HG03175 (cell line): Measurements from ENCODE around the gene FAM174B.

Source experiments
- ATAC-seq: cut with Tn5 transposase; IDR thresholded peaks from one replicate; pipeline ENCODE4 v1.9.1; 2021; ENCODE audit warnings: mild to moderate bottlenecking, moderate library complexity; ENCODE audit not compliant: unreplicated experiment

The FAM174B gene

DNA sequence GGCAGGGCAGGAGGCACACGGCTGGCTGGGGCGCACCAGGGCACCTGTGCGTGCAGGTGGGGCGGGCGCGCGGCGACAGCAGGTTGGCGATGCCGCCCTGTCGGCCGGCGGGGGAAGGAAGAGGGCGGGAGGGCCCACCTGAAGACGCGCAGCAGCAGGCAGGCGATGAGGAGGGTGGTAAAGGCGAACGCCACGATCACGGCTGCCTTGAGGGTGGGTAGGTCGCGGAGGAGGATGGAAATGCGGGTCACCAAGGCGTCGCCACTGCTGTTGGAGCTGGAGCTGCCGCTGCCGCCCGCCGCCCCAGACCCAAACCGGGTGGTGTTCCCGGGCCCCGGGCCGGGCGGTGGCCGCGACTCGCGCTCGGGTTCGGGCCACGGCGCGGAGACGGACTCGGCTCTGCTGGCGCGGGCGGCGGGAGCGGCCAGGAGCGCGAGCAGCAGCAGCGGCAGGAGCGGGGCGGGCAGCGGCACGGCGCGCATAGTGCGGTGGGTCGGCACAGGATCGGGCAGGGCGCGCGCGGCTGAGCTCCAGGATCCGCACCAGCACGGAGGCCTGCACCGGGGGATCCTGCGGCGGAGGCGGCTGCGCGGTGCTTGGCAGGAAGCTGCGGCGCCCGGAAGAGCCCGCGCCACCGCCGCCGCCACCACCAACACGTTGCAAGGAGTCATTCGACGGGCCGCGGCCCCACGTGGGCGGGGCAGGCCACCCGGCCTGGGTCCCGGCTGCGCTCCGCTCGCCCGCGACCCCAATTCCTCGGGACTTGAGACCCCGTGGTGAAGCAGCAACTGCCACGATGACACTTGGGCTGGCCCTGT lies at the start of gene FAM174B:
FAM174B (minus strand) TSS at position 598 of the 818 bp plus-strand sequence.
- ATAC-seq: peak; percentile 58

DNA sequence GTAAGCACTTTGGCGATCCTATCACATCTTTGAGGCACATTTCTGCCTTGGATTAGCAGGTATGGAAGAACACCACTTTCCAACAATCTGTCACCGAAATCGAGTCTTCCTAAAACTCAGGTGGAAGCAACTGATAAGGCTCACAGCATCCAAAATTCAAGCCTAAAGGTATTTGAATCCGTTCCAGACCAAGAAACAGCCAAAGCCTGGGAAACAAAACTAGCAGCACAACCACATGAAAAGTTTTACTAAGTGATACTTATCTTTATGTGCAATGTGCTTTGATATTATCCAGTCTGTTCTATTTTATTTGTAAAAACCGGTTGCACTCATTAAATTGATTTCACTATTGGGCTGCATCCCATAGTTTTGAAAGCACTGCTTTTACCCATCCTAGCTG lies 40.5 kb upstream of the FAM174B start:
- no peak for ATAC-seq

DNA sequence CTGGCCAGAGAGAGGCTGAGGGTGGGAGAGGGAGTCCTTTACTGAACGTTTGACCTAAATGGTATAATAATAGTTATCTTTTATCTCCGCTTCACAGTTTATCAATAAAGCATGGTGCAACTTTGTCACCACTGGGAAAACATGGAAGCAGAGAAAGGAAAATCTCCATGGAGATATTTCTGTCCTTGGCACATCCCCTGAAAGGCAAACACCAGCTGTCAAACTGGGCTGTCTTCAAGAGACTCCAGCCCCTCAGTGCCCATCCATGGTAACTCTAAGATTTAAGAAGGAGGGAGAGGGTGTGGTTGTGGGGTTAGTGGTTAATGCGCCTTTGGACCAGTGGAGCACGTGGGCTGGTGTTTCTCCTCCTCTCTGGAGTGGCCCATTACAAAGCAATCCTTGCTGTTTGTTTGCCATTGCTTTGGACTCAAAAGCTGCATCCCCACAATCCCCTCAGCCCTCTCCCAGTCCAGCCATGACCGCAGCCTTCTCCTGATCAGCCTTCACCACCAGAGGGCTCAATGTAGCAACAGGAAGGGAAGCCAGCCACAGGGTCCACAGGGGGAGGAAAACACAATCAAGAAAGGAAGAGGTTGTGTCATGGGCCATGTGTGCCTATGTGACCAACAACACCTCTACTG lies 38.2 kb upstream of the FAM174B start:
- ATAC-seq: no peak

DNA sequence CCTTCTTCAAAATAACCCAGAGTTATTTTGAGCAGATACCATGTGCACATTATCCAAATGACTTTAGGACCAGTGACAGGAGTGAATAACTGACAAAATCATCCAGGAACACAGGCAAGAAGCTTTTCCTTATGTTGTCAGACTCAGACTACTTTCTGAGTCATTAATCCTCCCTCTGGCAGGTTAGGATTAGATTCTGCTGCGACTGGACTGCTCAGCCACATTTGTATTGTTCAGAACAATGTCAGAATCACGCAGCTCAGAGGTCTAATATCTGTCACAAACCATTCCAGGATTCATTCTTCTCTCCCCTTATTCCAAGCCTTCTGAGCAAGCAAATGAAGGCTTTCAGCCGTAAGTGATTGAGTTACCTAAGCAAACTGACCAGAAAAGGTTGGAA lies 34.8 kb upstream of the FAM174B start:
- ATAC-seq: no peak

DNA sequence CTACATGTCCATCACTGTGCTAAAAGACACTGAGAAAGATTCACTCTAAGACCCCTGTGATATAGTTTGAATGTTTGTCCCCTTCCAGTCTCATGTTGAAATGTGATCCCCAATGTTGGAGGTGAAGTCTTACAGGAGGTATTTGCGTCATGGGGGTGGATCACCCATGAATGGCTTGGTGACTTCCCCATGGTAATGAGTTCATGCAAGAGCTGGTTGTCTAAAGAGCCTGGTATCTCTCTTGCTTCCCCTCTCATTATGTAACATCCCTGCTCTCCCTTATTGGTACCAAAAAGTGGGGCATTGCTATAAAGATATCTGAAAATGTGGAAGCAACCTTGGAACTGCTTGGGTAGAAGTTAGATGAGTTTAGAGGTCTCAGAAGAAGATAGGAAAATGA lies 32.2 kb upstream of the FAM174B start:
- no peak for ATAC-seq

DNA sequence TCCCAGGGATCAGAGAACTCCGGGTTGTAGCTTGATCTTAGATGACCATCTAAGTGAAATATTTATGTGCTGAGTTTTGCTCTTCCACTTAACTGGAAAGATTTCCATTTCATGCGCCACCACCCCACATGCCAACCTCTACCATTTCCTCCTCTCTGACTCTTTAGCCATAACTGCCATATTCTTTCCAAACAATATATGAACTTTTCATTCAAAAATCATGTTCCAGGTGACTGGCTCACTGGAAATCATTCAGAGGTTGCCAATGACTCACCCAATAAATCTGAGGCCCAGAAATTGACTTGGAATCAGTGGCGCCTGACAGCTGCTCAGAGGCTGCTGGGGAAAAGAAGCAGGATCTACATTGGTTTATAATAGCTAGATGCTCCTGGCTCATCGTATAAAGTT lies 31.6 kb upstream of the FAM174B start:
- no peak for ATAC-seq

DNA sequence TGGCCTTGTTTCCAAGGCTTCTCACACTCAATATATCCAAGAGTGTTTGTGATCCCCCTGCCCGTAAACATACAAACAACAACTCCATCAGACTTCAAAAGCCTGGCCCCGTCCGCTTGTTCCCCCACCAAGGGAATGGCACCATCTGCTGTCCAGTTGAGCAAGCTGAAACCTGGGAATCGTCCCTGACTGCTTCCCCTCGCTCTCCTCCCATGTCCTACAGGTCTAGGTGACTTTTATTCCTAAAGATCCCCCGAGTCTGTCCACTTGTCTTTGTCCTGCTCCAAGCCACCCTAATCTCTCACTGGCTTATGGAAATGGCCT lies 27.9 kb upstream of the FAM174B start:
- no peak for ATAC-seq

DNA sequence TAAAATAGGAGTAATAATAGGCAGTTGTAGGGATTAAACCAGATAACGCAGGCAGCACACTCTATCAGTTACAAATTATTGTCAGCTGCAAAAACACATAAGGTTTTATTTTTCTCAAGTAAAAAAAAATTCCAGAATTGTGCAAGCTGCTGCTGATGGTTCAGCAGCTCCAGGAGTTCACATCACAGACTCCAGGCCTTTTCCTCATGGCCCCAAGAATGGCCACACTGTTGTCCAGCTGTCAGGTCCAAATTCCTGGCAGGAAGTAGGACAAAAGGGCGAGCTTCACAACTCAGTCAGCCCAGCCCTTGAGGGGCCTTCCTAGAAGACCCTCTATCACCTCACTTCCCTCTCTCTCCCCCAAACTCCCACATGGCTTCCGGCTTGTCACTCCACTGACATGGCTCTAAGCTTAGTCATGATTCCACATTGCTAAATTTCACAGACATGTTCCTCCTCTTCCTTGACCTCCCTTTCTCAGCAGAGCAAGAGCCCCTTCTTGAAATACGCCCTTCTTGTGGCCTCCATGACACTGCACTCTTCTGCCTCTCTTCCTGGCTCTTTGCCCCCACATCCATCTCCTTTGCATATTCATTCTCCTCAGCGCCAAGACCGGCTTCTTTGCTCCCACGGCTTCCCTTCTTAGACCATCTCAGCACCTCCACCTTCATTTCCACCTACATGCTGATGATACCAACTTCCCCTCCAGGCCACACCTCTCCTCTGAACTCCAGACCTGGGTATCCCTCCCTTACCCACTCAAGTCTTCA lies 27.4 kb upstream of the FAM174B start:
- ATAC-seq: no peak

DNA sequence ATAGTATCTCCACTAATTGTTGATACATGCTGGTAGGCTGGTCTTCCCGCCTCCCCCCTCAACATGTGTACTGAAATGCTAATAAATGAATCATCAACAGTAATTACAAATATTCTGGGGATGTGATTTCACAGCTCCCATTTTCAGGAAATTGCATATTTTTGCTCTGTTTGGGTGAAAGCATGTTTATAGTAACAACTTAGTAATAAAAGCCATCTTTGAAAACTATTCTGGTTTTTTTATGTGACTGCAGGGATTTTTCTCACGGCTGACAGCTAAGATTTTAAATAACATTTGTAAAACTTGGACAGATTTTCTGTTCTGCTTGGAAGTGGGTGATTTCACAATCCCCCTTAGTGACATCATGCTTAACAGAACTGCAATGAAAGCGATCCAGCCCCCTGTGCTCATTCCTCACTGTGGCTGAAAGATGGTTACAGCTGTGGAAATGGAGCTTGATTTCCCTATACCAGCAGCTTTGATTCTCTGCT lies 25.6 kb upstream of the FAM174B start:
- ATAC-seq: no peak

DNA sequence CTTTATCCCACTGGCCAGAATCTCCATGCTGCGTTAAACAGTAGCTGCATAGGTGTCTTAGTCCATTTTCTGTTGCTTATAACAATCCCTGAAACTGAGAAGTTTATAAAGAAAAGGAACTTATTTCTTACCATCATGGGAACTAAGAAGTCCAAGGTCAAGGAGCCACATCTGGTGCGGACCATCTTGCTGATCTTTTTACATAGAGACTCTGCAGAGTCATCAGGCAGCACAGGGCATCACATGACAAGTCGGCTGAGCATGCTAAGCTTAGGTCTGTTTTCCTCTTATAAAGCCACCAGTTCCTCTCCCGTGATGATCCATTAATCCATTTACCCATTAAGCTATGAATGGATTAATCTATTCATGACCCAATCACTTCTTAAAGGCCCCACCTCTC lies 22.4 kb upstream of the FAM174B start:
- ATAC-seq: no peak

DNA sequence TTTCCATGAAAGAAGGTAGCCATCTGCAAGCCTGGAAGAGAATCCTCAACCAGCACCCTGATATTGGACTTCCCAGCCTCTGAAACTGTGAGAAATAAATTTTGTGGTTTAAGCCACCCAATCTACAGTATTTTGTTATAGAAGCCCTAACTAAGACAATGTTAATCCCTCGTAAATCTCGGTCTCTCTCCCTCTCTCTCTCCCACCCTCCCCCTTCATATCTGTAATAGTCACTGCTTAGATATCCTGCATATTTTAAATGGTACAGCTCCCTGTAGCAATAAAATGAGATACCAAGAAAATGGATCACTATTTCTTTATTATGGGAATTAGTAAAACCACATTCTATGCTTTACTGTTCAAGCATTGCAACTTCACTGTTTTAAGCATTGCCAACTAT lies 21.0 kb upstream of the FAM174B start:
- ATAC-seq: no peak

DNA sequence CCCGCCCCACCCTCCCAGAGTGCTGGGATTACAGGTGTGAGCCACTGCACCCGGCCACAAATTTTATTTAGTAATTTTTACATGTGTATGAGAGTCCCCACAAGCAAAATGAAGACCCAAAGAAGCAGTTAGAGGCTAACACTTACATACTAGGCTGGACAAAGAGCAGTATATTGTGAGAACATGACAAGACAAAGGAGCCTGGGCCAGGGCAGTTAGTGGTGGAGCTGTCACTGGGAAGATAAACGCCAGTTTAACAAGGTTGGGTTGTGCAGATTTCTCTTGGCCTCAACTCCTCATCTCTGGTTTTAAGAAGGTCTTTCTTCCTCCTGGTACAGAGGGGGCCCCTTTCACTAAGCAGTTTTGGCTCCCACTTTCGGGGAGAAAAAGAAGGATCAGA lies 19.9 kb upstream of the FAM174B start:
- ATAC-seq: no peak

DNA sequence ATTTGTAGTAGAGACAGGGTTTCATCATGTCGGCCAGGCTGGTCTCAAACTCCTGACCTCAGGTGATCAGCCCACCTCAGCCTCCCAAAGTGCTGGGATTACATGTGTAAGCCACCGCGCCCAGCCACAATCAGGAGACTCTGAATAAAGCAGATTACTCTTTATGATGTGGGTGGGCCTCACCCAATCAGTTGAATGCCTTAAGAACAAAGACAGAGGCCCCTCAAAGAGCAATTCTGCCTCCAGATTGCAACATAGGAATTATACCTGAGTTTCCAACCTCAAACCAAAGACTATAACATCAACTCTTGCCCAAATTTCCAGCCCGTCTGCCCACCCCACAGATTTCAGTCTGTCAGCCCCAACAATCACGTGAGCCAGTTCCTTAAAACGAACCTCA lies 18.8 kb upstream of the FAM174B start:
- ATAC-seq: no peak

DNA sequence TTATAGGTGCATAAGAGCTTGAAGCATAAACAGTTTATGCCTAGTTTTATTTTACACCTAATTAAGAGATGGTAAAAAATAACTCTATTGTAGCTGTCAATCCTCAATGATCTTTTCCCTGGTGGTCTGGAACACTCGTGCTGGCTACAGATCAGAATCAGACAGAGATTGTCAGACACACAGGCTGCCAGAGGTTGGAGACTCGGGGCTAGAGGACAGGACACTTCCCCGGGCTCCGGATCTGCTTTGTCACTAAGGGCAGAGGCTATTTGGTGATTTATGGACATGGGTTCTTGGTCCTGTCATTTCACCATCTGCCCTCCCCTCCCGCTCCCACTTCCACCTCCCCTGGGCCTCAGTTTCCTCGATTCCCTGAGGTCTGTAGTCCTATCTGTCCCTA lies 16.5 kb upstream of the FAM174B start:
- ATAC-seq: no peak

DNA sequence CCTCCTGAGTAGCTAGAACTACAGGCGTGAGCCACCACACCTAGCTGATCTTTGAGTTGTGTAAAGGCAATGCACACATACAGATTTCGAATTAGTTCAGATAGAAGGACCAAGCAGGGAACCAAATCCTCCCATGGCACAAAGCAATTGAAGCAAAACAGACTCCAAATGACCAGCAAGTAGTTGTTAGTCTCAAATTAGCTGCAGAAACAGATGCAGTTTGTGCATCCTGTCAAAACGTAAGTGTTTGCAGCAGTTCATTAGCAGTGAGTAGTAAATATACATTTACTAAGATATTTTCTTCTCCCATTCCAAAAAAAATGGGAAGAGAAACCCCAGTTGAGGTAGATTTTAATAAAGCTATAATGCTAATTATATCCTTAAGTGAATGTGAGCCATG lies 15.8 kb upstream of the FAM174B start:
- no peak for ATAC-seq

DNA sequence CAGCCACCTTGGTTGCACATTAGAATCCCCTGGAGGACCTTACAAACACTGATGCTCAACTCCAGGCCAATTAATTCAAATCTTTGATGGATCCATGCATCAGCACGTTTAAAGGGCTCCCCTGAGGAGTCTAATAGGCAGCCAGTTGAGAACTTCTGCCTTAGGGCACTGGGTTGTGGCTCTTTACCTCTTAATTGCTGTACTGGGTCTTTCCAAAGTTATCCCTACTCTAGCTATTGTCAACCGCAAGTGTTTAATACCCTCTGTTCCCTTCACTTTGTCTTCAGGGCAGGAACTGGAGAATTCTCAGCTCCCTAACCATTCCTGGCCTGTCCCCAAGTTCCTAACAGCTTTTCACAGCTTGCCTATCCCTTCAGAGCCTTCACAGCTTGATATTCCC lies 15.0 kb upstream of the FAM174B start:
- ATAC-seq: no peak

DNA sequence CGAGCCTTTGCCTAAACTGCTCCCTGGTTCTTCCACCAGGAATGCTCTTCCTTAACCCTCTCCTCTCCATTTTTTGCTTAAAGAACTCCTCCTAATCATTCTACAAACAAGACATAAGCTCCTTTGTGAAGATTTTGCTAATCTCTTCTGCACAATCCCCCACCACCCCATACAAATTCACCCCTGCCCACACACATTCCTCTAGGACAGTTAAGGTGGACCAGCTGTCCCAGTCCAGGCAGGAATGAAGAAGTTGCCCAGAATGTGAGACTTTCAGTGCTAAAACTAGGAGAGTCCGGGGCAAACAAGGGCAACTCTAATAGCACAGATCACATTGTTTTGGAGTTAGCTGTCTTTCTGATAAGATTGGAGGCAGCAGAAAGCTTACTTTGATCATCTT lies 13.9 kb upstream of the FAM174B start:
- no peak for ATAC-seq

DNA sequence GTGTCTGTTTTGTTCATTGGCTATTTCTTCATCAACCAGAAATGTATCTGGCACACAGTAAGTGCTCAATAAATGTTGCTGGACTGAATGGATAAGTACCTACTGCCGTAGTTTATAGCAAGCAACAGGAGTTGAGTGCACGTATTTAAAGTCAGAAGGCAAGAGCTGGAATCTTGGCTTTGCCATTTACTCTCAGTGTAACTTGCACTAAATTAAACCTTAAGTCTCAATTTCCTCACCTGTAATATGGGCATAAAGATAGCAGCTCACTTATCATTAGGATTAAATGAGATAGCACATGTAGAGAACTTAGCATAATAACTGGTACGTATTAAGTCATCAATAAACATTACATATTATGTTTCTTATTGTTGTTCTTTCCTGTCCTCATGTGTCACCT lies 13.0 kb upstream of the FAM174B start:
- no peak for ATAC-seq

DNA sequence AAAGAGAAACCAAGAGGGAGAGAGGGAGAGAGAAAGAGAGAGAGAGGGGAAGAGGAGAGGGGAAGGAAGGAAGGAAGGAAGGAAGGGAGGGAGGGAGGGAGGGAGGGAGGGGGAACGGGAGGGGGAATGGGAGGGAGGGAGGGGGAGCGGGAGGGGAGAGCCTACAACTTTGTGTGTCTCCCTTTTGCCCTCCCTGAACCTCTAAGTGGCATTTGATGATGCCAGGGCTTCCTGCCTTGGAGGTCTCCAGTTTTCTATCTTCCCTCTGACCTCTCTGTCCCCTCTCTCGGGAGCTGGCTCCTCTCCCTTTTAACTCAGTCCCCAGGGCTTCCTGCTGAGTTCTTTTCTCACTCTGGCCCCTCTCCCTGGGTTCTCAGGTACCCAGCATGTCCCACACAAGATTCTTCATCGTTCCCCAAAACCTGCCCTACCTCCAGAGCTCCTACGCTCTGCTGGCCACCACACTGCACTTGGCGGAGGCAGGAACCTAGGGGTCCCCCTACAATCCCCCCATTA lies 12.5 kb upstream of the FAM174B start:
- ATAC-seq: no peak

DNA sequence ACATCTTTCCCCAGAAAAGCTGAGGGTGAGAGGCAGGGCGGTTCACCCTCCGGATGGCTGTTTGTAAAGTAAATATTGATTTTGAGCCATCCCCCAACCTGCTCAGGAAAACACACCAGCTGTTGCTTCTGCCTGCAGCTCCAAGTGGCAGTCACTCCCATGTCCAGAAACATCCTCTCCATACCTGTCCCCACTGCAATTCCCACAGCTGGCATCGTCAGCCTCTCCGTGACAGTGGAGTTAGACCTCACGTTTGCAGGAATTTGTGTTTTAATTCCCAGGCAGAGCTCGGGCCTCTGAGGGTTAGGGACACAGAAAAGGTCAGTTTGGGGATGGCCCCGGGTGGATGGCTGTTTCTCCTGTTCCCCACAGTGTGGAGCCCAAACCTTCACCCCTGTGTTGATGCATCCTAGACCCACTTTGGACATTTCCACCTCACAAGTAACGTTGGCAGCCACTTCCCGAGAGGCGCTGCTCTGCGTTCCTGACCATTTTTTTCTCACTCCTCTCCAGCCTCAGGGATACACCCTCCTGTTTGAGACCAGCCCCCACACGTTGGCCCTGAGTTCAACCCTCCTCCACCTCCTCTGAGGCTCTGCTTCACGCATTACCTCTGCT lies 11.8 kb upstream of the FAM174B start:
- no peak for ATAC-seq

DNA sequence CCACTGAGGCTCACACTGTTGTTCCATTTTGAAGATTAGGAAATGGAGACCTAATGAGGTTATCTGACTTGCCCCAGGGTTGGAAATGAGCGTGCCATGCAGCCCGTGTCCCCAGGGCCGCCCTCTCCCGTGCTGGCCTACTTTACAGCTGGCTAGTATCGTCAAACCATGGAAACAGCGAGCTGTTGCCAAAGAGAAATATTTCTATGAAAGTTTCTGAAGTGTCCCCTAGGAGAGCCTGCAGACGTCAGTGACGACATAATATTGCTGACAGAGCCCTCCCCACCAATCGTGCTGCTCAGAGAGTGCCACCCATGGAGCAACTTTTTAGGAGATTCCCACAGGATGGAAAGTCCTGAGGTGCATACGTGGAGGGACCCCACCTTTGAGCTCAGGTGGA lies 11.2 kb upstream of the FAM174B start:
- no peak for ATAC-seq
